ENCODE measurements around the gene TNFAIP8.

GRCh38 chr5:119385536-119386128, 29.8 kb downstream of the TNFAIP8 start:
- TF ChIP-seq CTCF (IDR thresholded peaks at IDR 0.05) (no peak), EZH2 (IDR thresholded peaks at IDR 0.05; ENCODE audit: borderline replicate concordance, insufficient read depth, low read depth, low read length, poor library complexity, severe bottlenecking) (no peak)
